IPS DF 6.9 (cell line): ENCODE measurements around the gene FOXN1.

Experiments used
- DNase-seq: peaks from one replicate; pipeline ENCODE4 v3.0.0-alpha.2; 2013; ENCODE audit warnings: low read depth, low spot score
- H3K27ac ChIP-seq: one replicate; pipeline ENCODE4 v1.5.1; 2013; ENCODE audit warnings: low read length, control low read depth
- H3K27me3 ChIP-seq: 2 replicates; pipeline ENCODE4 v1.6.1; 2013; ENCODE audit warnings: mild to moderate bottlenecking, low read length; ENCODE audit not compliant: control insufficient read depth, insufficient read depth
- H3K36me3 ChIP-seq: 2 replicates; pipeline ENCODE4 v1.6.1; 2013; ENCODE audit warnings: low read length; ENCODE audit not compliant: control insufficient read depth, insufficient read depth
- H3K4me1 ChIP-seq: 2 replicates; pipeline ENCODE4 v1.6.1; 2013; ENCODE audit warnings: low read length; ENCODE audit not compliant: control insufficient read depth, insufficient read depth
- H3K4me3 ChIP-seq: 2 replicates; pipeline ENCODE4 v1.5.1; 2013; ENCODE audit warnings: mild to moderate bottlenecking, low read length
- H3K9me3 ChIP-seq: 2 replicates; pipeline ENCODE4 v1.6.1; 2013; ENCODE audit warnings: low read length, inconsistent platforms; ENCODE audit not compliant: control insufficient read depth, insufficient read depth
- WGBS: extraction: QIAGEN DNeasy Blood & Tissue Kit; methylation state at CpG from one replicate; pipeline ENCODE4 v1.1.7; 2013; ENCODE audit warnings: mixed read lengths, missing lambda C conversion rate; ENCODE audit not compliant: insufficient read length, insufficient coverage; 5-methylcytosine and 5-hydroxymethylcytosine counted together

FOXN1 gene

DNA sequence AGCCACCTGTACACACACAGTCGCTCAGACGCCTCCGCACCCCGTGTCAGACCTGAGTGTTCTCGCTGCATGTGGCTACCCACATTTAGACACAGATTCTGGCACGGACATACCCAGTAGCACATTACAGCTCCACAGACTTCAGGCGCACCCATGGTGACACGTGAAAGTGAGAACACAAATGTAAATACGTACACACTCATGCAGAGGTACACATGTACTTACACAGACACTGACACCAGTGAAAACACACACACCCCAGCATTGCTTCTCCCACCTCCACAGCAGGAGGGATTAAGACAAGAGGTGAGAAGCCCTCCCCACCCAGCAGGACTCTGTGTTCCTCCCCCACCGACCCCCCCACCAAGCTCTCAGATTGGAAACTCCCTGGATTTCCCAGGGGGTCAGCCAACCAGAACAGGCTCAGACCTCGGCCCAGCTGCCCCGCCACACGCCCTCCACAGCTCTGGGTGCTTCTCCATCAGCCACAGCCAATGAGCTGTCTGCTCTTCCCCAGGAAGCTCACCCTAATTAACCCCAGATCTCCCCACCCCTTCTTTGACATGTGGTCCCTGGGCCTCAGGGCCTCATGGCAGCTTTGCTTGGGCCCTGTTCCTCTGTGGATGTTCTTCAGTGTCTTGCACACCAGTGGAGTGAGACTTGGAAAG lies 5.3 kb upstream of the FOXN1 start:
- no peak for DNase-seq
- Histone ChIP-seq H3K27me3 (no peaks in the 10 kb centered on the region), H3K9me3 (no peaks in the 10 kb centered on the region), H3K4me3 (no peak overlapping the region), H3K4me1 (peaks cover 6% of the 10 kb centered on the region), H3K27ac (no peak overlapping the region), H3K36me3 (no peaks in the 10 kb centered on the region; the same call in 1 of the 2 replicates)
- no CpG with 5 or more reads among the region's 13 CpGs for WGBS

DNA sequence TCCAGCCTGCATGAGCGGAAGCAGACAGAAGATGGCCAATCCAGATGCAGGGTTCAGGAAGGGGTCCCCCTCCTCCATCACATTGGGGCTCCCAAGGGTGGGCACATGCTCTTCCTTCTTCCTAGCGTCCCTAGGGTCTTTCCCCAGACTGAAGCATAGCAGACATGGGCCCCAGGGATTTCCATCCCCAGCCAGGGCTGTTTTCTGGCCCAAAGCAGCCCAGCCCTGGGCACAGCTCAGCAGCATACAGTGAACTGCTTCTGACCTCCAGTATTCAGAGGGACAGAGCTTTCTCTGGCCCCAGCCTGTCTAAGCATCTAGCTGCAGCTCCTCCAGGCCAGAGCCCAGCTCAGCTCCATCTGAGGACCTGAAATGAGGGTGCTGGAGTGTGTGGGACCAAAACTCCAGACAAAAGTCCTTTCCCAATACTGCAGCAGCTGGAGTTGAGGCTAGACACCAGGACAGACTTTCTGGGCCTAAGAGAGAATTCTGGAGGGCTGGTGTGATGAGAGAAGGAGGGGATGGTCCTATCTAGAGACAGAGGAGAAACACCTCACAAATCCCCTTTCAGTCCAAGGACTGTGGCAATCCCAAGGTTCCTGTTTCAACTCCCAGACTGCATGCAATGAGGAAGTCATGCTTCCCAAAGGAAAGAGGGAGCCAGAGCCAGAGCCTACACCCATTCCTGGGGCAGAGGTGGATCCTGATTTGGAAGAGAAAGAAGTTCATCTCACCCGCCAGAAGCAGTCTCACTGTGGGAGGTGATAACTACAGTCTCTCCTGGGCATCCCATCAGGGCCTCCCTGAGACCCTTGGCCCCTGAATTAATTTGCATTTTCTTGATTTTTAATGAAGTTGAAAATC lies 4.5 kb upstream of the FOXN1 start:
- no peaks in the 10 kb centered on the region for H3K27me3 ChIP-seq
- peaks cover 6% of the 10 kb centered on the region for H3K4me1 ChIP-seq
- H3K9me3 ChIP-seq: no peaks in the 10 kb centered on the region
- no CpG with 5 or more reads among the region's 3 CpGs for WGBS
- no peaks in the 10 kb centered on the region; the same call in 1 of the 2 replicates for H3K36me3 ChIP-seq
- DNase-seq: no peak
- H3K27ac ChIP-seq: no peak overlapping the region
- no peak overlapping the region for H3K4me3 ChIP-seq

DNA sequence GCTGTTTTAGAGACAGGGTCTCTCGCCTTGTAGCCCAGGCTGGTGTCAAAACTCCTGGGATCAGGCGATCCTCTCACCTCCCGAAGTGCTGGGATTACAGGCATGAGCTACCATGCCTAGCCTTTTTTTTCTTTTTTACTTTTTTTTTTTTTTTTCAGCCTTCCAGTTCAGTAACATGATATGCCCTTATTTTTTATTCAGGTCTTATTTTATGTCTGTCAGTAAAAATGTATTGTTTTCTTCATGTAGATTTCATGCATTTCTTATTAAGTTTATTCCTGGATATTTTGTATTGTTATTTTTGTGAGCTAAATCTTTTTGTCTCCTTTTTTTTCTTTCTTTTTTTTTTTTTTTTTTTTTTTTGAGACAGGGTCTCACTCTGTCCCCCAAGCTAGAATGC lies 2.7 kb upstream of the FOXN1 start:
- no peak overlapping the region for H3K27ac ChIP-seq
- no CpG with 5 or more reads among the region's 3 CpGs for WGBS
- no peaks in the 10 kb centered on the region; the same call in 1 of the 2 replicates for H3K36me3 ChIP-seq
- H3K4me1 ChIP-seq: peaks cover 3% of the 10 kb centered on the region
- H3K9me3 ChIP-seq: no peaks in the 10 kb centered on the region
- H3K27me3 ChIP-seq: no peaks in the 10 kb centered on the region
- no peak overlapping the region for H3K4me3 ChIP-seq
- DNase-seq: no peak

DNA sequence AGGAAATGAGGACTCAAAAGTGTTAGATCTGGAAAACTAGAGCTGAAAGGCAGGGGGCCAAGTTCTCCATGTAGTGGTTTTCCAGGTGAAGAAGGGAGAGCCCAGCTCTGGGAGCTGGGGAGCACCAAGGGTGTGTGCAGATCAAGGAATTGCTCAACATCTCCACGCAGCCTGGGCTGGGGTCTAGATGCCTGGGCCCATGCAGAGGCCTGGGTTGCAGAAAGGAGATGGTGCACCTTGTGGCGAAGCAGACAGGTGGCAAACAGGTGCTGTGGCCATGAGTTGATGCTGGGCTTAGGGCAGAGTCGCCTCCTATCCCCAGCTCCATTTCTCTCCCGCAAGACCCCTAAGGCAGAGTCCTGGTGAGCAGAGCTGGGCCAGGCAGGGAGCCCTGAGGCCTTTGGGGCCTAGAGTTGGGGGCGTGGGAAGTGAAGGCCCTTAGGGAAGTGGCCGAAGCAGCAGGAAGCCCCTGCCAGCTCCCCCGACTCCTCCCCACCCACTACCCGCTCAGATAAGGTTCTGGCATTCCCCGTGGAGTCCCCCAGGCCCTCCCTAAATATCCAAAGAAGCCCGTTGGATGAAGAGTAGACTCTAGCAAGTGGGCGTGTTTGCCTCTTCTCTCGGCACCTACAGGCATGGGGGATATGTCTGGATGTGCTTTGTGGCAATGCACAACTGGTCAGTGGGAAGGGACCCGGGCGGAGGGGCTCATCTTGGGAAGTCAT lies 777 bp downstream of the FOXN1 start:
- no peaks in the 10 kb centered on the region for H3K36me3 ChIP-seq
- H3K27ac ChIP-seq: no peak overlapping the region
- no CpG with 5 or more reads among the region's 14 CpGs for WGBS
- H3K9me3 ChIP-seq: no peaks in the 10 kb centered on the region
- H3K4me1 ChIP-seq: peaks cover 1% of the 10 kb centered on the region; the same call in 1 of the 2 replicates
- H3K27me3 ChIP-seq: no peaks in the 10 kb centered on the region
- H3K4me3 ChIP-seq: no peak overlapping the region
- no peak for DNase-seq

DNA sequence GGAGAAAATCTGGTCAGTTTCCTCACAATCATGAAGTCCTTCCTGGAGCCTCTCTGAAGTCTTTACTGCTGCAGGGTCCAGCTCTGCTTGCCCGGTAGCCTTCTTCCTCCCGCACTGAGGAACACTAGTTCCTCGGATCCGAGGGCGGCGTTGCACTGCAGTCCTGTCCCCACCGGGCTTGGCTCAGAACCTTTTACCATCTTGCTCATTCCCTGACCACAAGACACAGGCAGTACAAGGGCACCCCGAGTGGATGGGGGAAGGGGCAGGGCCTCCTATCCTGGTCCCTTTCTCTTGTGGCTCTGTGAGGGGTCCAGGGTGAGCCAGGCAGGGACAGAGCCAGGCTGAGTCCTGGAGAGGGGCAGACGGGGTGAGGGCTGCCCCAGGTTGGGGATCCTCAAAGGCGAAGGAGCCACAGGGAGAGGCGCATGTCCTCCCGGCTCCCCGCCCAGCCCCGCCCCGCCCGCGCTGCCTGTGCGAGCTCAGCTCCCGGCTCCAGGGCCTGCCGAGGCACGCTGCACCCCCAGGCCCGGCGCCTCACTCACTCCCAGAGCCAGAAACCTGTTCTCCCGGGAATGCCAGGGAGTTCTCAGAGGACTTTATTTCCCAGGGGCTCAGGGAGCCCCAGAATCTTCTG lies 1.5 kb downstream of the FOXN1 start:
- peaks cover 1% of the 10 kb centered on the region; the same call in 1 of the 2 replicates for H3K4me1 ChIP-seq
- H3K27me3 ChIP-seq: no peaks in the 10 kb centered on the region
- H3K36me3 ChIP-seq: no peaks in the 10 kb centered on the region
- H3K4me3 ChIP-seq: no peak overlapping the region
- H3K27ac ChIP-seq: no peak overlapping the region
- no CpG with 5 or more reads among the region's 24 CpGs for WGBS
- H3K9me3 ChIP-seq: no peaks in the 10 kb centered on the region
- DNase-seq: no peak

DNA sequence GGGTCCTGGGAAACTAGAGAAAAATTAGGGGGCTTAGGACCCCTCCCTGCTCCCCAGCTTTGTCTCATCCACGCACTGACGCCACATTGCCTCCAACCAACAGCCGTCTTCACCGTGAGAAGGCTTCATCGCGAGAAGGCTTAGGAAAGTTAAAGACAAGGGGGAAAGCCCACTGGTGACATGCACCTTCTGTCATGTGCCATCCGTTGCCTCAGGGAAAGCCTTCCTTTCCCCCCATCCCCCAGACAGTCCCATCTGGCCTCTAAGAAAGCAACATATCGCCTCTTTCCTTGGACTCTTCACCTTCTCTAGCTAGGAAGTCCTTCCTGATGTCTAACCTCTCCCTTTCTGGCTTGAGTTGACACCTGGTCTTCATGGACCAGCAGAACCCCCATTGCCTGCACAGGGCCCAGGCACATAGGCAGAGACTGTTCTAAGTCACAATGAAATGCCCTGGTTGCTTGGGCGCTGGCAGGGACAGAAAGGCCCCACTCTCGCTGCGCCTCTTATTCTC lies 2.1 kb downstream of the FOXN1 start:
- Histone ChIP-seq H3K4me1 (peaks cover 1% of the 10 kb centered on the region; the same call in 1 of the 2 replicates), H3K4me3 (no peak overlapping the region), H3K27me3 (no peaks in the 10 kb centered on the region), H3K36me3 (no peaks in the 10 kb centered on the region), H3K9me3 (no peaks in the 10 kb centered on the region), H3K27ac (no peak overlapping the region)
- WGBS: no CpG with 5 or more reads among the region's 11 CpGs
- no peak for DNase-seq

DNA sequence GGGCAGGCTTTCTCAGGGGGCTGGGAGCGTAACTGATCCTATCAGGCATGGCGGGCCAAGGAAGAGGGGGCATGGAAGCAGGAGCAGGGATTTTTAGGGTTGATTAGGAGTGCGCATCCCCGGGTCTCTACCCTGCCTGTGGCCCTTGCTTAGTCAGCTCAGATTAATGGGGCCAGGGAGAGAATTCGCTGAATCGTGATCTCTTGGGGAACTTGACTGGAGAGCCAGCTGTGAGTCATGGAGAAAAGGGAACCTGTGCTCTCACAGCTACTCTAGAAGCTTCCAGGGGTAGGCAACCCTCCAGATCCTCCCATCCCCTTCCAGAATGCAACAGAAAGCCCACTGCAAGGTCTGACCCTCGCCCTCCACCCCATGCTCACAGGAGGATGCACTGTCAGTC lies 3.6 kb downstream of the FOXN1 start:
- H3K4me3 ChIP-seq: no peak overlapping the region
- H3K4me1 ChIP-seq: peaks cover 1% of the 10 kb centered on the region; the same call in 1 of the 2 replicates
- DNase-seq: no peak
- no peaks in the 10 kb centered on the region for H3K27me3 ChIP-seq
- H3K9me3 ChIP-seq: no peaks in the 10 kb centered on the region
- H3K27ac ChIP-seq: no peak overlapping the region
- no peaks in the 10 kb centered on the region for H3K36me3 ChIP-seq
- WGBS: no CpG with 5 or more reads among the region's 7 CpGs

DNA sequence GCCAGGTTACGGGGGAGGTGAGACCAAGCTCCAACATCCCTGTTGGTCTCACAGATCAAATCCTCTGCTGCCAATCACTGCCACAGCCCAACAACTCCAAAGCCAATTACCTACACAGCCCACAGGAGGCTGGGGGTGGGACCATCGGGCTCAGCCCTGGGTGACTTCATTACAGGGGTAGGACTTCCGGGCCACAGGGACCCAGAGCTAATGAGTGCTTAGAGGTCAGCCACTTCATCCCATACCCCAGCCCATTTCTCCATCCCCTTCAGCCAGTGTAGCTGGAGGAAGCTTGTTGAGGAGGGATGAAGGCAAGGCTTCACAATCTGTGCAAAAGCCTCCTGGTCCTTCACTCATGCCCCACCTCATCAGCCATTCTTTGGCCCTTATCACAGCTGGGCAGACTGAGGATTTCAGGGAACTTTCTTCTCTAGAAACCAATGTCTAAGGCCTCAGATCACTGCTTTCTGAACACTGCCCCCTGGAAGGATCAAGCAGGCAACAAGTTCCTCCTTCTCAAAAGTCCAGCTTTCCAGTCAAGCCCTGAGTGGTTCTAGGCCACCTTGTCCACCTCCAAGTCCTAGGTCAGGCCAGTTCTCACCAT lies 5.8 kb downstream of the FOXN1 start:
- Histone ChIP-seq H3K36me3 (no peaks in the 10 kb centered on the region), H3K27ac (no peak overlapping the region), H3K27me3 (no peaks in the 10 kb centered on the region), H3K4me1 (peaks cover 1% of the 10 kb centered on the region; the same call in 1 of the 2 replicates), H3K4me3 (no peak overlapping the region), H3K9me3 (peaks cover 1% of the 10 kb centered on the region; the same call in 1 of the 2 replicates)
- no peak for DNase-seq
- no CpG with 5 or more reads among the region's 3 CpGs for WGBS

DNA sequence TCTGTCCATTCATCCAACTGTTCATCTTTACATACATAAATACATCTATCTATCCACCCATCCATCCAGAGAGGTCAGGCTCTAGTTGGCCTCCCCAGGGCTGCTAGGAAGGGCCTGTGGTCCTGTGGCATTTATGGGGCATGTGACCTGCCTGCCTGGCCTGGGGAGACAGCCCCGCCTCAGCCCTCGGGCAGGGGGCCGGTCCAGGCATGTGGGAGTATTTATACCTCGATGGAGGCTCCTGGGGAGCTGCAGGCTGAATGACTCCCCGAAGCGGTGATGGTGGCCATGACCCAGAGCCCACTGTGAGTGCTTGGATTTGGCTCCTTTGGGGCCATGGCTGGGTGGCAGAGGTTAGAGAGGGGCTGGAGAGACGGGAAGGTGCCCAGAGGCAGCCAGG lies 7.3 kb downstream of the FOXN1 start:
- H3K27me3 ChIP-seq: no peaks in the 10 kb centered on the region
- WGBS: no CpG with 5 or more reads among the region's 7 CpGs

More for the DNA sequence above, 7.3 kb downstream of the FOXN1 start:
- no peaks in the 10 kb centered on the region for H3K36me3 ChIP-seq
- H3K9me3 ChIP-seq: peaks cover 1% of the 10 kb centered on the region; the same call in 1 of the 2 replicates
- H3K4me3 ChIP-seq: no peak overlapping the region
- H3K4me1 ChIP-seq: no peaks in the 10 kb centered on the region
- no peak for DNase-seq
- no peak overlapping the region for H3K27ac ChIP-seq
